CD14-positive monocyte (primary cell): ENCODE data around the gene TMEM212. TPM values are rescaled to one million over a fixed set of nuclear protein-coding genes. Genes with fewer than 3 reads are reported as not detected.

ENCODE experiments used
- DNase-seq, 3 donors: peaks; one replicate each; pipeline ENCODE4 v3.0.0-alpha.2; 2011 to 2022
- H2AFZ ChIP-seq: 2 replicates; pipeline ENCODE4 v1.6.0; 2012; ENCODE audit warnings: mild to moderate bottlenecking, low read depth, low read length, inconsistent platforms; ENCODE audit not compliant: insufficient read depth, poor library complexity, severe bottlenecking
- H3K27ac ChIP-seq, 2 donors: 1 replicate in 1 of 2; 2 replicates in 1 of 2; pipeline ENCODE4 v1.5.1; 2012 to 2013; ENCODE audit warnings: low read length in 2 of 2, control low read depth in 1 of 2, inconsistent platforms in 1 of 2, low read depth in 1 of 2, mild to moderate bottlenecking in 1 of 2
- H3K27me3 ChIP-seq, 2 donors: one replicate each; pipeline versions ENCODE4 v1.6.0 to v1.6.1; 2011 to 2013; ENCODE audit warnings: low read length in 2 of 2; ENCODE audit not compliant: control insufficient read depth in 2 of 2, insufficient read depth in 2 of 2
- H3K36me3 ChIP-seq, 2 donors: replicated peaks in 1 of 2; 1 replicate in 1 of 2; 2 replicates in 1 of 2; pipeline versions ENCODE4 v1.5.1 to v1.6.1; 2012 to 2013; ENCODE audit warnings: low read length in 2 of 2, control low read depth in 1 of 2, inconsistent platforms in 1 of 2, mild to moderate bottlenecking in 1 of 2; ENCODE audit not compliant: insufficient read depth in 2 of 2, control insufficient read depth in 1 of 2
- H3K4me1 ChIP-seq, 2 donors: 1 replicate in 1 of 2; 2 replicates in 1 of 2; pipeline versions ENCODE4 v1.5.1 to v1.6.1; 2012 to 2013; ENCODE audit warnings: low read length in 2 of 2, control low read depth in 1 of 2, inconsistent platforms in 1 of 2, mild to moderate bottlenecking in 1 of 2, moderate library complexity in 1 of 2; ENCODE audit not compliant: insufficient read depth in 2 of 2, control insufficient read depth in 1 of 2
- H3K4me2 ChIP-seq: replicated peaks from 2 replicates; pipeline ENCODE3; 2012; ENCODE audit warnings: low read length, moderate library complexity, mild to moderate bottlenecking; ENCODE audit not compliant: poor library complexity, severe bottlenecking; ENCODE audit errors: extremely low read depth
- H3K4me3 ChIP-seq, 3 experiments: fragments of 200-600 bp in 1 of 3; sonication (generic) in 1 of 3; replicated peaks in 1 of 3; 1 replicate in 2 of 3; 2 replicates in 1 of 3; pipeline ENCODE4 v1.5.1; 2011 to 2013; ENCODE audit warnings: low read length in 3 of 3, mild to moderate bottlenecking in 3 of 3, control low read depth in 2 of 3, low read depth in 2 of 3, inconsistent platforms in 1 of 3, moderate library complexity in 1 of 3
- H3K79me2 ChIP-seq: 2 replicates; pipeline ENCODE4 v1.6.0; 2012; ENCODE audit warnings: mild to moderate bottlenecking, control low read depth, inconsistent platforms, low read length, moderate library complexity; ENCODE audit not compliant: insufficient read depth
- H3K9ac ChIP-seq: 2 replicates; pipeline ENCODE4 v1.6.0; 2017; ENCODE audit warnings: low read length, mild to moderate bottlenecking; ENCODE audit not compliant: insufficient read depth, poor library complexity, severe bottlenecking
- H3K9me3 ChIP-seq, 2 donors: replicated peaks in 1 of 2; 1 replicate in 1 of 2; 2 replicates in 1 of 2; pipeline versions ENCODE4 v1.5.1 to v1.6.1; 2012 to 2013; ENCODE audit warnings: low read length in 2 of 2, control low read depth in 1 of 2; ENCODE audit not compliant: control insufficient read depth in 1 of 2, insufficient read depth in 1 of 2
- H4K20me1 ChIP-seq: 2 replicates; pipeline ENCODE4 v1.6.0; 2012; ENCODE audit warnings: mild to moderate bottlenecking, low read length, control low read depth, moderate library complexity; ENCODE audit not compliant: insufficient read depth
- H3K27ac Mint-ChIP-seq, 7 donors: one replicate each; pipeline ENCODE4 v1.8.0; 2020; ENCODE audit warnings: mild to moderate bottlenecking in 7 of 7, mixed read lengths in 7 of 7, moderate library complexity in 6 of 7, inconsistent platforms in 2 of 7
- H3K27me3 Mint-ChIP-seq, 3 donors: one replicate each; pipeline ENCODE4 v1.8.0; 2021 to 2022; ENCODE audit warnings: low read depth in 3 of 3, mild to moderate bottlenecking in 3 of 3, mixed read lengths in 3 of 3, moderate library complexity in 3 of 3, inconsistent platforms in 1 of 3
- H3K36me3 Mint-ChIP-seq, 2 donors: one replicate each; pipeline ENCODE4 v1.8.0; 2020; ENCODE audit warnings: mixed read lengths in 2 of 2, inconsistent platforms in 1 of 2, mild to moderate bottlenecking in 1 of 2
- H3K4me1 Mint-ChIP-seq: one replicate; pipeline ENCODE4 v1.8.0; 2020; ENCODE audit warnings: mild to moderate bottlenecking, mixed read lengths
- H3K4me3 Mint-ChIP-seq, 2 donors: one replicate each; pipeline ENCODE4 v1.8.0; 2020; ENCODE audit warnings: mild to moderate bottlenecking in 2 of 2, mixed read lengths in 2 of 2, moderate library complexity in 1 of 2
- H3K9me3 Mint-ChIP-seq, 7 donors: one replicate each; pipeline ENCODE4 v1.8.0; 2020 to 2022; ENCODE audit warnings: mixed read lengths in 7 of 7, mild to moderate bottlenecking in 6 of 7, moderate library complexity in 6 of 7, inconsistent platforms in 2 of 7
- CTCF ChIP-seq: fragments of 200-600 bp; IDR thresholded peaks from one replicate; pipeline ENCODE4 v1.8.0; 2022; ENCODE audit warnings: antibody characterized with exemption, mild to moderate bottlenecking
- WGBS: methylation state at CpG from one replicate; pipeline ENCODE4 v1.1.5; 2013; ENCODE audit warnings: missing lambda C conversion rate; ENCODE audit not compliant: insufficient coverage; 5-methylcytosine and 5-hydroxymethylcytosine counted together
- intact Hi-C, 2 donors: fragments of 100-400 bp; cut with micrococcal nuclease; formaldehyde crosslinking; loops; one replicate each; pipeline versions ENCODE4 v1.15.0 to v1.15.1; 2023
- polyA plus RNA-seq, 3 donors: library from polyadenylated mRNA; depleted of rRNA in 1 of 3; unstranded in 2 of 3; stranded (reverse) in 1 of 3; fragments of 300-500 nt in 2 of 3; fragments of >200 nt in 1 of 3; fragmentation: Illumina TruSeq in 2 of 3; gene quantifications; 1 replicate in 2 of 3; 2 replicates in 1 of 3; pipeline ENCODE4 v1.2.3, GENCODE V29; 2012 to 2021

TMEM212 gene
- polyA plus RNA-seq, 3 donors = not detected

- H3K27ac Mint-ChIP-seq = peak overlapping the region in 1 of 7 donors; percentile 36
- H3K4me1 Mint-ChIP-seq = peaks cover 65% of the 10 kb centered on the region
- H3K9me3 Mint-ChIP-seq = no peaks in the 10 kb centered on the region
- intact Hi-C loops = no loop called here
- H3K4me1 ChIP-seq = peaks cover 47 to 50% of the 10 kb centered on the region in 2 donors
- H3K4me3 Mint-ChIP-seq = no peak overlapping the region
- H3K4me3 ChIP-seq = no peak overlapping the region
- H3K9ac ChIP-seq = no peak overlapping the region
- no peaks in the 10 kb centered on the region for H4K20me1 ChIP-seq
- no peak overlapping the region for H3K4me2 ChIP-seq
- TF ChIP-seq CTCF = no peak
- no peaks in the 10 kb centered on the region for H3K36me3 ChIP-seq
- no peaks in the 10 kb centered on the region for H3K9me3 ChIP-seq
- peaks cover 100% of the 10 kb centered on the region for H3K79me2 ChIP-seq
- no peak overlapping the region for H2AFZ ChIP-seq
- no peaks in the 10 kb centered on the region for H3K27me3 Mint-ChIP-seq
- H3K27ac ChIP-seq = no peak overlapping the region
- H3K36me3 Mint-ChIP-seq = peaks cover 0 to 7% of the 10 kb centered on the region in 2 donors
- WGBS = 82% methylated on average over 2 of the region's 3 CpGs
- DNase-seq = no peak
- no peaks in the 10 kb centered on the region for H3K27me3 ChIP-seq
These were observed 40.6 kb upstream of the TMEM212 start for GRCh38 chr3:171802590-171802956.

GRCh38 chr3:171803044-171803443 lies 40.1 kb upstream of the TMEM212 start:
- Histone ChIP-seq H3K79me2 (peaks cover 100% of the 10 kb centered on the region), H3K36me3 (no peaks in the 10 kb centered on the region), H3K27me3 (no peaks in the 10 kb centered on the region), H2AFZ (no peak overlapping the region), H3K27ac (no peak overlapping the region), H3K9ac (no peak overlapping the region), H3K4me3 (no peak overlapping the region), H3K4me2 (no peak overlapping the region), H3K4me1 (peaks cover 47 to 50% of the 10 kb centered on the region in 2 donors), H4K20me1 (no peaks in the 10 kb centered on the region), H3K9me3 (no peaks in the 10 kb centered on the region)
- peaks cover 66% of the 10 kb centered on the region for H3K4me1 Mint-ChIP-seq
- intact Hi-C loops = no loop called here
- no peak for DNase-seq
- 0% methylated on average over 1 of the region's 4 CpGs for WGBS
- H3K27me3 Mint-ChIP-seq = no peaks in the 10 kb centered on the region
- no peak for TF ChIP-seq CTCF
- H3K9me3 Mint-ChIP-seq = no peaks in the 10 kb centered on the region
- peak overlapping the region in 3 of 7 donors; percentile 12 to 59 (median 56) for H3K27ac Mint-ChIP-seq
- peaks cover 0 to 5% of the 10 kb centered on the region in 2 donors for H3K36me3 Mint-ChIP-seq
- H3K4me3 Mint-ChIP-seq = no peak overlapping the region
